Measurements from ENCODE around the gene CHAT. TPM values are rescaled to one million over a fixed set of nuclear protein-coding genes. Genes with fewer than 3 reads are reported as not detected.

The CHAT gene
- total RNA-seq, 1 donor from 2014 or later = not detected

DNA sequence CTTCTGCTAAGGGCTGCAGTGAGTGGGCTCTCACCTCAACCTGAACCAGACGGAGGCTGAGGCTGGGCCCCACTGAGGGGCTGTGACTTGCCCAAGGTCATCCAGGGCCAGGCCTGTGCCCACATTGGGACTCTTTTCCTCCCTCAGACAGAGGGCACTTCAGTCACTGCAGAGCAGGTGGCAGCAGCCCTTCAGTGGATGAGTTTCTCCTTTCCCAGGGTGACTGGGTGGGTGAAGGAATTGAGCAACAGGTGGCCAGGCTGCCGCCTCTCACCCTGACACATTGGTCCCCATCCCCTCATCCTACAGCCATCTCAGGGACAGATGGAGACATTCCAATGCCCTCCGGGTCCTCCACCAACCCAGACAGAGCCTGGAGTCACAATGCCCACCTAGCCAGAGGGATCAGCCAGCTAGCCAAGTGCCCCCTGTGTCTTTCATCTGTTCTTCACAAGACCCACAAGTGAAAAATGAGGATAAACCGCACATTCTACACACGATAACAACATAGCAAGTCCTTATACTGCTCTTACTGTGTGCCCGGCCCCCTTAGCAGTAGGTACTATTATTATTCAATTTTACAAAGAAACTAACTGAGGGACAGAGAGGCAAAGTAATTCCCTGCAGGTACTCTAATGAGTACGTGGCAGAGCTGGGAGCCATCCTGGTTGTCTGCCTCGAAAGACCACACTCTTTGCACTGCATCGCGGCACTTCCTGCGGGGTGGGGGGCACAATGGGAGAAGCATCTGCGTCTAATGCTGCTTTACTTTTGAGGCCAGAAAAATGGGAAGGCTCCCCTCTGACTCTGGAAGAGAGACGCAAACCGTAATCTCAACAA, 5.5 kb upstream of the CHAT start:
- Histone ChIP-seq H3K4me2 (peak overlapping the region; percentile 90), H3K4me1 (peaks cover 10% of the 10 kb centered on the region), H3K27ac (no peak overlapping the region), H3K4me3 (no peak overlapping the region), H3K79me2 (ENCODE audit: low read depth) (no peaks in the 10 kb centered on the region), H3K9ac (no peak overlapping the region), H3K9me3 (ENCODE audit: low read depth) (no peaks in the 10 kb centered on the region), H2AFZ (replicated peaks) (no peak overlapping the region), H3F3A (ENCODE audit: low read depth) (peaks cover 3% of the 10 kb centered on the region), H4K20me1 (ENCODE audit: low read depth) (peaks cover 76% of the 10 kb centered on the region), H3K36me3 (no peaks in the 10 kb centered on the region), H3K27me3 (peaks cover 100% of the 10 kb centered on the region)
- Mint-ChIP-seq H3K27ac (no peak overlapping the region), H3K9me3 (peaks cover 3% of the 10 kb centered on the region), H3K4me3 (peak overlapping the region; percentile 81), H3K4me1 (peaks cover 28% of the 10 kb centered on the region), H3K27me3 (ENCODE audit: insufficient read depth, low read depth) (peaks cover 70% of the 10 kb centered on the region), H3K36me3 (no peaks in the 10 kb centered on the region)
- DNase-seq (ENCODE audit: low spot score) = no peak
- TF ChIP-seq EZH2 (IDR thresholded peaks at IDR 0.05) (no peak), EZH2phosphoT487 (IDR thresholded peaks at IDR 0.05) (no peak)
- TF ChIP-seq, protein P1, sequence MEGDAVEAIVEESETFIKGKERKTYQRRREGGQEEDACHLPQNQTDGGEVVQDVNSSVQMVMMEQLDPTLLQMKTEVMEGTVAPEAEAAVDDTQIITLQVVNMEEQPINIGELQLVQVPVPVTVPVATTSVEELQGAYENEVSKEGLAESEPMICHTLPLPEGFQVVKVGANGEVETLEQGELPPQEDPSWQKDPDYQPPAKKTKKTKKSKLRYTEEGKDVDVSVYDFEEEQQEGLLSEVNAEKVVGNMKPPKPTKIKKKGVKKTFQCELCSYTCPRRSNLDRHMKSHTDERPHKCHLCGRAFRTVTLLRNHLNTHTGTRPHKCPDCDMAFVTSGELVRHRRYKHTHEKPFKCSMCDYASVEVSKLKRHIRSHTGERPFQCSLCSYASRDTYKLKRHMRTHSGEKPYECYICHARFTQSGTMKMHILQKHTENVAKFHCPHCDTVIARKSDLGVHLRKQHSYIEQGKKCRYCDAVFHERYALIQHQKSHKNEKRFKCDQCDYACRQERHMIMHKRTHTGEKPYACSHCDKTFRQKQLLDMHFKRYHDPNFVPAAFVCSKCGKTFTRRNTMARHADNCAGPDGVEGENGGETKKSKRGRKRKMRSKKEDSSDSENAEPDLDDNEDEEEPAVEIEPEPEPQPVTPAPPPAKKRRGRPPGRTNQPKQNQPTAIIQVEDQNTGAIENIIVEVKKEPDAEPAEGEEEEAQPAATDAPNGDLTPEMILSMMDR (IDR thresholded peaks at IDR 0.05) = no peak

DNA sequence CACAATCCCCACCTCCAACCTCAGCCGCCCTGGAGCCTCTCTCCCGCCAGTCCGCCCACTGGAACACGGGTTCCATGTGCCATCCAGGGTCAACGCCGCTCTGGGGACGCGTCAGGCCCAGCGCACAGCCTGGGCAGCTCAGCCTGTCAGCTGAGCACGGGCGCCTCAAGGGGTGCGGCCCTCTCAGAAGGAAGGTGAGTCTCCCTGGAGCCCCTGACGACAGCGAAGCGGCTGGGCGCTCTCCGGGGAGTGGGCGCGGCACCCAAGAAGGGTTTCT, 4.9 kb upstream of the CHAT start:
- DNase-seq (ENCODE audit: low spot score) = peak; percentile 35
- peak overlapping the region; percentile 81 for H3K4me3 Mint-ChIP-seq
- Histone ChIP-seq H3K27ac (no peak overlapping the region), H4K20me1 (ENCODE audit: low read depth) (peaks cover 82% of the 10 kb centered on the region), H3K36me3 (no peaks in the 10 kb centered on the region), H3F3A (ENCODE audit: low read depth) (peaks cover 3% of the 10 kb centered on the region), H3K4me2 (peak overlapping the region; percentile 90), H3K4me1 (peaks cover 16% of the 10 kb centered on the region), H3K9ac (no peak overlapping the region), H3K9me3 (ENCODE audit: low read depth) (no peaks in the 10 kb centered on the region), H2AFZ (replicated peaks) (no peak overlapping the region), H3K79me2 (ENCODE audit: low read depth) (no peaks in the 10 kb centered on the region), H3K4me3 (peak overlapping the region; percentile 45), H3K27me3 (peaks cover 100% of the 10 kb centered on the region)
- TF ChIP-seq EZH2phosphoT487 (IDR thresholded peaks at IDR 0.05) = no peak
- TF ChIP-seq EZH2 (IDR thresholded peaks at IDR 0.05) = no peak
- TF ChIP-seq, protein P1 (IDR thresholded peaks at IDR 0.05) = no peak
- peaks cover 74% of the 10 kb centered on the region for H3K27me3 Mint-ChIP-seq (ENCODE audit: insufficient read depth, low read depth)
- H3K36me3 Mint-ChIP-seq = no peaks in the 10 kb centered on the region
- no peak overlapping the region for H3K27ac Mint-ChIP-seq
- H3K9me3 Mint-ChIP-seq = peaks cover 3% of the 10 kb centered on the region
- H3K4me1 Mint-ChIP-seq = peaks cover 34% of the 10 kb centered on the region

DNA sequence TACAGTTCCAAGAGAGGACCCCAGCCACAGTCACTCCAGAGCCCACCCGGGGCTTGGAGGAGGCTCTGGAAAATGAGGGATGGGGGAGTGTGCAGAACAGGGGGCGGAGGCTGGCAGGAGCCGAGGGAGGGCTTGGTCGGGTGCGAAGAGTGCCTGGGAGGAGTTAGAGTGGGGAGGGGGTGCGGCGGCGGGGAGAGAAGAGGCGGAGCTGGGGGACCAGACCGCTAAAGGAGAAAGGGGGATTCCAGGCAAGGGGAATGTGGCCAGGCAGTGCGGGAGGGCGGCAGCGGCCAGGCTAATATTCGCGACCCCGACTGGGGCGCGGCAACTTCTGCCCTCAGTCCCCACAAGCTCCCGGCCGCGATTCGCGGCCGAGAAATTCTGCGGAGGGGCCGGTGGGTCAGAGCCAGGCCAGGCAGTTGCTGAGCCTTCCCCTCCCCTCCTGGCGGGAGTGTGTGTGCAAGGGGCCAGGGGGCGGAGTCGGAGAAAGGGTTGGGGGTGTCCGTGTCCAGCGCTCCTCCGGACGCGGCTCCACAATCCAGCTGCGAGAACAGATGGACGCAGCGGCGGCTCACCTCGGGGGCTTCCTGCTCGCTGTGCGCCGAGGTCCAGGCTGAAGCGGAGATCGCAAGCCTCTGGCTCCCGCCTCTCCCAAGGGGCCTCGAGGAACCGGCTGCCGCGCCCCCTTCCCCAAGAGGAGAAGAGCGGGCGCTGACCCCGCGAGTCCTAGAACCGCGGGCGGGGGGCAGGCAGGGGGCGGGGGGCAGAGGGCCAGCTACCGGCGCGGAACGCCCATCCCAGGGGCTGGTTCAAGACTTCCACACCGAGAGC, 4.3 kb upstream of the CHAT start:
- Mint-ChIP-seq H3K4me1 (peaks cover 34% of the 10 kb centered on the region), H3K27ac (no peak overlapping the region), H3K36me3 (no peaks in the 10 kb centered on the region), H3K9me3 (peaks cover 3% of the 10 kb centered on the region), H3K4me3 (peak overlapping the region; percentile 81), H3K27me3 (ENCODE audit: insufficient read depth, low read depth) (peaks cover 78% of the 10 kb centered on the region)
- no peaks in the 10 kb centered on the region for H3K9me3 ChIP-seq (ENCODE audit: low read depth)
- H4K20me1 ChIP-seq (ENCODE audit: low read depth) = peaks cover 86% of the 10 kb centered on the region
- no peaks in the 10 kb centered on the region for H3K36me3 ChIP-seq
- peak overlapping the region; percentile 45 for H3K4me3 ChIP-seq
- TF ChIP-seq EZH2 (IDR thresholded peaks at IDR 0.05) (peak; percentile 87), EZH2phosphoT487 (IDR thresholded peaks at IDR 0.05) (peak; percentile 90)
- TF ChIP-seq, protein P1 (IDR thresholded peaks at IDR 0.05) = no peak
- no peaks in the 10 kb centered on the region for H3K79me2 ChIP-seq (ENCODE audit: low read depth)
- peaks cover 21% of the 10 kb centered on the region for H3K4me1 ChIP-seq
- H3K27me3 ChIP-seq = peaks cover 100% of the 10 kb centered on the region
- no peak overlapping the region for H3K9ac ChIP-seq
- peak overlapping the region; percentile 90 for H3K4me2 ChIP-seq
- H3K27ac ChIP-seq = no peak overlapping the region
- H2AFZ ChIP-seq (replicated peaks) = no peak overlapping the region
- DNase-seq (ENCODE audit: low spot score) = peak; percentile 71
- H3F3A ChIP-seq (ENCODE audit: low read depth) = peaks cover 3% of the 10 kb centered on the region
